Thyroid gland (tissue), 4 donors: ENCODE data around the gene PC. TPM values are rescaled to one million over a fixed set of nuclear protein-coding genes. Genes with fewer than 3 reads are reported as not detected.

ENCODE experiments used
- DNase-seq, 2 donors: peaks; one replicate each; pipeline ENCODE4 v3.0.0-alpha.2; 2019
- H3K27ac ChIP-seq, 3 donors: fragments of 200-600 bp; sonication (generic); 1 replicate in 2 of 3; 2 replicates in 1 of 3; pipeline ENCODE4 v1.5.1; 2016 to 2019; ENCODE audit warnings: mild to moderate bottlenecking in 1 of 3, moderate library complexity in 1 of 3
- H3K27me3 ChIP-seq: fragments of 200-600 bp; sonication (generic); one replicate; pipeline ENCODE4 v1.5.1; 2019
- H3K36me3 ChIP-seq, 2 donors: fragments of 200-600 bp; sonication (generic); one replicate each; pipeline ENCODE4 v1.5.1; 2016 to 2019
- H3K4me1 ChIP-seq, 2 donors: fragments of 200-600 bp; sonication (generic); one replicate each; pipeline ENCODE4 v1.5.1; 2017 to 2019
- H3K4me3 ChIP-seq, 3 donors: fragments of 200-600 bp; sonication (generic); replicated peaks in 1 of 3; 1 replicate in 2 of 3; 2 replicates in 1 of 3; pipeline ENCODE4 v1.5.1; 2016; ENCODE audit warnings: mild to moderate bottlenecking in 1 of 3
- H3K9me3 ChIP-seq: fragments of 200-600 bp; sonication (generic); one replicate; pipeline ENCODE4 v1.5.1; 2017
- CTCF ChIP-seq, 6 experiments: fragments of 200-600 bp in 3 of 6; fragments of 450-650 bp in 3 of 6; sonication (generic) in 3 of 6; IDR thresholded peaks; one replicate each; pipeline ENCODE4 v1.5.1; 2016 to 2019; ENCODE audit warnings: antibody characterized with exemption in 6 of 6, mild to moderate bottlenecking in 2 of 6, inconsistent platforms in 1 of 6, moderate library complexity in 1 of 6
- POLR2A ChIP-seq, 2 donors: fragments of 450-650 bp; IDR thresholded peaks; one replicate each; pipeline ENCODE4 v1.6.1; 2017; ENCODE audit warnings: antibody characterized with exemption in 2 of 2, mild to moderate bottlenecking in 2 of 2, moderate library complexity in 1 of 2
- WGBS, 2 donors: methylation state at CpG; one replicate each; pipeline ENCODE4 v1.1.5; 2017; 5-methylcytosine and 5-hydroxymethylcytosine counted together
- intact Hi-C: fragments of 100-400 bp; cut with DNase I; formaldehyde crosslinking; loops from one replicate; pipeline ENCODE4 v1.15.1; 2023
- total RNA-seq, 4 donors: library from RNA; depleted of rRNA; stranded (reverse); fragments of >200 nt; gene quantifications; one replicate each; pipeline ENCODE4 v1.2.3, GENCODE V29; 2016

PC gene
- total RNA-seq, 4 donors from 2014 or later, result 5.4 to 34.3 (median 21.9) TPM

GRCh38 chr11:66915046-66915832 lies 42.9 kb downstream of the PC start:
- no peaks in the 10 kb centered on the region for H3K4me1 ChIP-seq
- intact Hi-C loops, result no loop called here
- whole genome bisulfite sequencing, 2 donors, result 86 to 87% methylated on average over 10 to 13 of the region's 14 CpGs
- H3K9me3 ChIP-seq, result no peaks in the 10 kb centered on the region
- no peak overlapping the region for H3K27ac ChIP-seq
- H3K36me3 ChIP-seq, result no peaks in the 10 kb centered on the region
- no peak for DNase-seq
- no peak overlapping the region for H3K4me3 ChIP-seq
- no peaks in the 10 kb centered on the region for H3K27me3 ChIP-seq
- TF ChIP-seq CTCF (IDR thresholded peaks at IDR 0.05), result no peak
- no peak for TF ChIP-seq POLR2A (IDR thresholded peaks at IDR 0.05)

GRCh38 chr11:66914505-66914904 lies 43.7 kb downstream of the PC start:
- intact Hi-C loops, result no loop called here
- Histone ChIP-seq H3K4me3 (no peak overlapping the region), H3K4me1 (no peaks in the 10 kb centered on the region), H3K9me3 (no peaks in the 10 kb centered on the region), H3K27me3 (no peaks in the 10 kb centered on the region), H3K36me3 (no peaks in the 10 kb centered on the region), H3K27ac (no peak overlapping the region)
- 91 to 96% methylated on average over 5 of the region's 5 CpGs for WGBS, 2 donors
- TF ChIP-seq POLR2A (IDR thresholded peaks at IDR 0.05), result no peak
- no peak for TF ChIP-seq CTCF (IDR thresholded peaks at IDR 0.05)
- DNase-seq, result no peak

- 76 to 77% methylated on average over 8 to 9 of the region's 9 CpGs for WGBS, 2 donors
- Histone ChIP-seq H3K4me3 (no peak overlapping the region), H3K27me3 (no peaks in the 10 kb centered on the region), H3K36me3 (no peaks in the 10 kb centered on the region), H3K9me3 (no peaks in the 10 kb centered on the region), H3K4me1 (no peaks in the 10 kb centered on the region), H3K27ac (no peak overlapping the region)
- intact Hi-C loops, result no loop called here
- DNase-seq, result no peak
- TF ChIP-seq CTCF (IDR thresholded peaks at IDR 0.05), result no peak
- TF ChIP-seq POLR2A (IDR thresholded peaks at IDR 0.05), result no peak
Measured at GRCh38 chr11:66912911-66913310, 45.3 kb downstream of the PC start.

GRCh38 chr11:66912361-66912760 lies 45.8 kb downstream of the PC start:
- 77 to 82% methylated on average over 7 of the region's 7 CpGs for WGBS, 2 donors
- no peaks in the 10 kb centered on the region for H3K4me1 ChIP-seq
- no peak overlapping the region for H3K4me3 ChIP-seq
- no peak overlapping the region for H3K27ac ChIP-seq
- TF ChIP-seq POLR2A (IDR thresholded peaks at IDR 0.05) (no peak), CTCF (IDR thresholded peaks at IDR 0.05) (no peak)
- no peak for DNase-seq
- no peaks in the 10 kb centered on the region for H3K9me3 ChIP-seq
- H3K36me3 ChIP-seq, result no peaks in the 10 kb centered on the region
- intact Hi-C loops, result no loop called here
- no peaks in the 10 kb centered on the region for H3K27me3 ChIP-seq

DNA sequence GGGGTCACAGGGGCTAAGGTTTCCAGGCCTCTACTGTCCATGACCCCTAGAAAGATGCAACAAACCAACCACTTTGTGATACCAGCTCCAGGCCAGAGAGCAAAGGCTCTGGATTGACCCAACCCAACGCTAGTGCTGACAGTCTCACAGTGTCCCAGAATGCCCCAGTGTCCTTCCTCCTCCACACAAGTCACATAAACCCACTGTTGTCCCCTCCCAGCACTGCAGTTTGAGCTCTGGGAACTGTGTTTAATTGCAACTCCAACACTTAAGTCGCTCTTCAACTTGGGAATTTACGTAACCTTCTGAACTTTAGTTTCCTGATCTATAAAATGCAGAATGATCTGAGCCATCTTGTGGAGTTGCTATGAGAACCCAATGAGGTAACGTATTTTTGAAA lies 47.5 kb downstream of the PC start:
- H3K4me3 ChIP-seq, result no peak overlapping the region
- no peak for DNase-seq
- no peaks in the 10 kb centered on the region for H3K9me3 ChIP-seq
- H3K36me3 ChIP-seq, result no peaks in the 10 kb centered on the region
- H3K27me3 ChIP-seq, result no peaks in the 10 kb centered on the region
- 87 to 91% methylated on average over 4 of the region's 4 CpGs for WGBS, 2 donors
- H3K4me1 ChIP-seq, result peaks cover 8 to 9% of the 10 kb centered on the region in 2 donors
- no peak overlapping the region for H3K27ac ChIP-seq
- intact Hi-C loops, result no loop called here
- no peak for TF ChIP-seq POLR2A (IDR thresholded peaks at IDR 0.05)
- TF ChIP-seq CTCF (IDR thresholded peaks at IDR 0.05), result no peak
